CD4-positive, alpha-beta T cell (primary cell): Measurements from ENCODE around the gene EGFR. TPM values are rescaled to one million over a fixed set of nuclear protein-coding genes. Genes with fewer than 3 reads are reported as not detected.

Source experiments
- ATAC-seq: fragments of 200-7000 bp; cut with Tn5 transposase; one replicate; pipeline ENCODE4 v1.10.0; 2022; ENCODE audit warnings: mild to moderate bottlenecking; ENCODE audit not compliant: poor library complexity
- CTCF ChIA-PET: fragments of 350-600 bp; sonication (Branson Sonifier 250); formaldehyde crosslinking; loops from one replicate; lab custom pipeline; 2021; ENCODE audit warnings: antibody characterized with exemption, inconsistent platforms; lab: Charles Lee
- POLR2A ChIA-PET: fragments of 350-600 bp; sonication (Branson Sonifier 250); formaldehyde crosslinking; loops from one replicate; lab custom pipeline; 2021; ENCODE audit warnings: antibody characterized with exemption, inconsistent platforms; lab: Charles Lee
- DNase-seq, 14 experiments: peaks; one replicate each; pipeline ENCODE4 v3.0.0-alpha.2; 2013 to 2020; ENCODE audit warnings: mixed read lengths in 2 of 14
- H3K27ac ChIP-seq, 2 donors: one replicate each; pipeline versions ENCODE4 v1.5.1 to v1.7.0; 2013; ENCODE audit warnings: low read length in 2 of 2, low read depth in 1 of 2, mild to moderate bottlenecking in 1 of 2
- H3K27me3 ChIP-seq, 2 experiments: 1 replicate in 1 of 2; 2 replicates in 1 of 2; pipeline versions ENCODE4 v1.6.1 to v1.7.0; 2013; ENCODE audit warnings: low read length in 2 of 2, control low read depth in 1 of 2, mild to moderate bottlenecking in 1 of 2, moderate library complexity in 1 of 2; ENCODE audit not compliant: insufficient read depth in 2 of 2, control insufficient read depth in 1 of 2
- H3K36me3 ChIP-seq: one replicate; pipeline ENCODE4 v1.6.1; 2013; ENCODE audit warnings: low read length, control low read depth; ENCODE audit not compliant: insufficient read depth
- H3K4me1 ChIP-seq: one replicate; pipeline ENCODE4 v1.6.1; 2013; ENCODE audit warnings: low read length, control low read depth; ENCODE audit not compliant: insufficient read depth
- H3K4me3 ChIP-seq: one replicate; pipeline ENCODE4 v1.5.1; 2013; ENCODE audit warnings: mild to moderate bottlenecking, low read length, moderate library complexity
- H3K9me3 ChIP-seq, 2 experiments: 1 replicate in 1 of 2; 2 replicates in 1 of 2; pipeline versions ENCODE4 v1.6.1 to v1.7.0; 2013; ENCODE audit warnings: low read length in 2 of 2, mild to moderate bottlenecking in 2 of 2, control low read depth in 1 of 2, moderate library complexity in 1 of 2; ENCODE audit not compliant: control insufficient read depth in 1 of 2, insufficient read depth in 1 of 2
- H3K27ac Mint-ChIP-seq: one replicate; pipeline ENCODE4 v1.8.0; 2020; ENCODE audit warnings: mixed read lengths
- H3K27me3 Mint-ChIP-seq: one replicate; pipeline ENCODE4 v1.8.0; 2021; ENCODE audit warnings: mixed read lengths
- H3K36me3 Mint-ChIP-seq: one replicate; pipeline ENCODE4 v1.8.0; 2021; ENCODE audit warnings: low read depth, mixed read lengths
- H3K4me1 Mint-ChIP-seq: one replicate; pipeline ENCODE4 v1.8.0; 2021; ENCODE audit warnings: low read depth, mixed read lengths
- H3K4me3 Mint-ChIP-seq: one replicate; pipeline ENCODE4 v1.8.0; 2020; ENCODE audit warnings: mild to moderate bottlenecking, mixed read lengths
- H3K9me3 Mint-ChIP-seq: one replicate; pipeline ENCODE4 v1.8.0; 2020; ENCODE audit warnings: mixed read lengths
- CTCF ChIP-seq: fragments of 200-600 bp; IDR thresholded peaks from one replicate; pipeline ENCODE4 v1.8.0; 2022; ENCODE audit warnings: antibody characterized with exemption, mild to moderate bottlenecking
- intact Hi-C, 2 experiments: fragments of 100-400 bp; cut with DNase I in 1 of 2; cut with micrococcal nuclease in 1 of 2; formaldehyde crosslinking; loops; one replicate each; pipeline versions ENCODE4 v1.15.1 to v1.9.0; 2023 to 2025; cut with DNase I, micrococcal nuclease
- total RNA-seq, 174 experiments: library from RNA in 2 of 174; stranded (reverse) in 2 of 174; gene quantifications; one replicate each; pipeline ENCODE4 v1.2.3 and lab custom pipeline; 2021 to 2026

EGFR gene
- total RNA-seq, 2 experiments from 2014 or later: not detected

- intact Hi-C loops: no loop called here
- ChIA-PET CTCF (no interaction called here), POLR2A (no interaction called here)
- H3K27me3 Mint-ChIP-seq: peaks cover 4% of the 10 kb centered on the region
- peaks cover 0 to 11% of the 10 kb centered on the region in 2 experiments for H3K9me3 ChIP-seq
- no peak for TF ChIP-seq CTCF
- no peaks in the 10 kb centered on the region for H3K9me3 Mint-ChIP-seq
- H3K27ac Mint-ChIP-seq: no peak overlapping the region
- no peaks in the 10 kb centered on the region for H3K36me3 Mint-ChIP-seq
- no peaks in the 10 kb centered on the region for H3K4me1 Mint-ChIP-seq
- no peaks in the 10 kb centered on the region for H3K36me3 ChIP-seq
- no peak overlapping the region for H3K4me3 ChIP-seq
- peaks cover 0 to 4% of the 10 kb centered on the region in 2 experiments for H3K27me3 ChIP-seq
- H3K4me1 ChIP-seq: no peaks in the 10 kb centered on the region
- H3K27ac ChIP-seq: no peak overlapping the region
- ATAC-seq (no peak), DNase-seq (no peak)
- no peak overlapping the region for H3K4me3 Mint-ChIP-seq
Measured at GRCh38 chr7:55154096-55154495, 135.3 kb downstream of the EGFR start.

GRCh38 chr7:55155351-55156117 lies 136.7 kb downstream of the EGFR start:
- ATAC-seq (no peak), DNase-seq (no peak)
- Histone ChIP-seq H3K9me3 (peaks cover 0 to 11% of the 10 kb centered on the region in 2 experiments), H3K4me1 (no peaks in the 10 kb centered on the region), H3K36me3 (no peaks in the 10 kb centered on the region), H3K4me3 (no peak overlapping the region), H3K27me3 (peaks cover 0 to 4% of the 10 kb centered on the region in 2 experiments), H3K27ac (no peak overlapping the region)
- ChIA-PET CTCF (no interaction called here), POLR2A (no interaction called here)
- Mint-ChIP-seq H3K4me1 (no peaks in the 10 kb centered on the region), H3K27ac (no peak overlapping the region), H3K27me3 (peaks cover 4% of the 10 kb centered on the region), H3K36me3 (no peaks in the 10 kb centered on the region), H3K4me3 (no peak overlapping the region), H3K9me3 (no peaks in the 10 kb centered on the region)
- TF ChIP-seq CTCF: no peak
- intact Hi-C loops: no loop called here

GRCh38 chr7:55156919-55157763 lies 138.3 kb downstream of the EGFR start:
- Mint-ChIP-seq H3K27ac (no peak overlapping the region), H3K9me3 (no peaks in the 10 kb centered on the region), H3K36me3 (no peaks in the 10 kb centered on the region), H3K4me3 (no peak overlapping the region), H3K27me3 (peaks cover 4% of the 10 kb centered on the region), H3K4me1 (no peaks in the 10 kb centered on the region)
- Histone ChIP-seq H3K27me3 (peaks cover 0 to 4% of the 10 kb centered on the region in 2 experiments), H3K4me3 (no peak overlapping the region), H3K9me3 (peaks cover 0 to 17% of the 10 kb centered on the region in 2 experiments), H3K27ac (no peak overlapping the region), H3K4me1 (no peaks in the 10 kb centered on the region), H3K36me3 (no peaks in the 10 kb centered on the region)
- TF ChIP-seq CTCF: no peak
- intact Hi-C loops: no loop called here
- ChIA-PET POLR2A (no interaction called here), CTCF (no interaction called here)
- no peak for ATAC-seq
- DNase-seq: no peak
